Colonic mucosa (tissue), 4 donors: ENCODE data around the gene DNAH3. TPM values are rescaled to one million over a fixed set of nuclear protein-coding genes. Genes with fewer than 3 reads are reported as not detected.
"Not testable (repeated sequence)": the region's sequence is repeated elsewhere in the genome, so short reads cannot be mapped to it uniquely, and the experiment has no call there.

Experiments used
- DNase-seq: peaks from one replicate; pipeline ENCODE4 v3.0.0-alpha.2; 2020
- H3K27ac ChIP-seq: fragments of 200-600 bp; one replicate; pipeline ENCODE4 v1.8.0; 2021
- H3K27me3 ChIP-seq: fragments of 200-600 bp; one replicate; pipeline ENCODE4 v1.8.0; 2021
- H3K36me3 ChIP-seq: fragments of 200-600 bp; one replicate; pipeline ENCODE4 v1.8.0; 2021
- H3K4me1 ChIP-seq: fragments of 200-600 bp; one replicate; pipeline ENCODE4 v1.8.0; 2021; ENCODE audit warnings: mild to moderate bottlenecking
- H3K4me3 ChIP-seq: fragments of 200-600 bp; one replicate; pipeline ENCODE4 v1.8.0; 2021
- H3K9ac ChIP-seq, 2 donors: one replicate each; pipeline ENCODE4 v1.7.0; 2013; ENCODE audit warnings: control low read depth in 2 of 2, low read depth in 2 of 2, low read length in 2 of 2
- H3K9me3 ChIP-seq: fragments of 200-600 bp; one replicate; pipeline ENCODE4 v1.8.0; 2021
- CTCF ChIP-seq: fragments of 200-600 bp; IDR thresholded peaks from one replicate; pipeline ENCODE4 v1.8.0; 2022; ENCODE audit warnings: antibody characterized with exemption, mild to moderate bottlenecking
- intact Hi-C: fragments of 100-400 bp; cut with DNase I; formaldehyde crosslinking; loops from one replicate; pipeline ENCODE4 v1.14.1; 2022
- total RNA-seq, 2 donors: library from RNA; stranded (reverse); fragmentation: NEBNext Ultra II Directional in 1 of 2; extraction: Animal tissue kit (Norgen Biotek cat#: 25700) in 1 of 2; gene quantifications; one replicate each; pipeline ENCODE4 v1.2.1, GENCODE V29; 2021
- donor health status: healthy.
- donor health status: DM: no; HTN: no; CAD: no.
- donor health status: DM: no; HTN: no; CAD: no.

The DNAH3 gene
- total RNA-seq, 2 donors from 2014 or later, result 4.2 to 5.1 TPM

- no peak for TF ChIP-seq CTCF
- intact Hi-C loops, result loop anchor here (10.0 kb wide), 1 partner anchor 141 kb away; no protein-coding TSS in a partner anchor
- Histone ChIP-seq H3K4me3 (no peak overlapping the region), H3K9me3 (no peaks in the 10 kb centered on the region), H3K4me1 (no peaks in the 10 kb centered on the region), H3K27me3 (no peaks in the 10 kb centered on the region), H3K9ac (no peak overlapping the region), H3K36me3 (no peaks in the 10 kb centered on the region), H3K27ac (no peak overlapping the region)
- no peak for DNase-seq
These were observed 217.1 kb downstream of the DNAH3 start for GRCh38 chr16:20933589-20933988.

GRCh38 chr16:20931066-20931600, 219.5 kb downstream of the DNAH3 start:
- no peak overlapping the region for H3K27ac ChIP-seq
- TF ChIP-seq CTCF, result no peak
- intact Hi-C loops, result loop anchor here (10.0 kb wide), 1 partner anchor 144 kb away; no protein-coding TSS in a partner anchor
- no peaks in the 10 kb centered on the region for H3K4me1 ChIP-seq
- no peaks in the 10 kb centered on the region for H3K9me3 ChIP-seq
- H3K27me3 ChIP-seq, result no peaks in the 10 kb centered on the region
- no peak for DNase-seq
- H3K4me3 ChIP-seq, result no peak overlapping the region
- no peaks in the 10 kb centered on the region for H3K36me3 ChIP-seq
- H3K9ac ChIP-seq, result no peak overlapping the region

GRCh38 chr16:20930365-20930690, 220.3 kb downstream of the DNAH3 start:
- H3K27me3 ChIP-seq, result no peaks in the 10 kb centered on the region
- no peak for DNase-seq
- no peaks in the 10 kb centered on the region for H3K9me3 ChIP-seq
- H3K36me3 ChIP-seq, result no peaks in the 10 kb centered on the region
- H3K4me1 ChIP-seq, result no peaks in the 10 kb centered on the region
- no peak overlapping the region for H3K9ac ChIP-seq
- H3K27ac ChIP-seq, result no peak overlapping the region
- TF ChIP-seq CTCF, result no peak
- no peak overlapping the region for H3K4me3 ChIP-seq
- intact Hi-C loops, result loop anchor here (10.0 kb wide), 1 partner anchor 144 kb away; no protein-coding TSS in a partner anchor

GRCh38 chr16:20929676-20930364, 220.8 kb downstream of the DNAH3 start:
- intact Hi-C loops, result loop anchor here (10.0 kb wide), 1 partner anchor 145 kb away; no protein-coding TSS in a partner anchor
- H3K36me3 ChIP-seq, DNase-seq, H3K27me3 ChIP-seq, H3K4me1 ChIP-seq, H3K4me3 ChIP-seq, H3K27ac ChIP-seq, H3K9me3 ChIP-seq, H3K9ac ChIP-seq: not testable (repeated sequence)

- Histone ChIP-seq H3K27ac (no peak overlapping the region), H3K27me3 (no peaks in the 10 kb centered on the region)
- DNase-seq, result no peak
These were observed 221.8 kb downstream of the DNAH3 start for GRCh38 chr16:20928774-20929411.

More at GRCh38 chr16:20928774-20929411, 221.8 kb downstream of the DNAH3 start:
- intact Hi-C loops, result no loop called here
- no peak for TF ChIP-seq CTCF
- no peak overlapping the region for H3K9ac ChIP-seq
- H3K36me3 ChIP-seq, result no peaks in the 10 kb centered on the region
- no peaks in the 10 kb centered on the region for H3K9me3 ChIP-seq
- no peaks in the 10 kb centered on the region for H3K4me1 ChIP-seq
- no peak overlapping the region for H3K4me3 ChIP-seq
